Esophagus squamous epithelium (tissue), 5 donors: Measurements from ENCODE around the gene KLC1. TPM values are rescaled to one million over a fixed set of nuclear protein-coding genes. Genes with fewer than 3 reads are reported as not detected.

Experiments
- DNase-seq: peaks from one replicate; lab custom pipeline; 2025; lab: John Stamatoyannopoulos, UW
- H3K27ac ChIP-seq, 4 donors: fragments of 200-600 bp; sonication (generic); one replicate each; pipeline ENCODE4 v1.5.1; 2016 to 2019; ENCODE audit warnings: mild to moderate bottlenecking in 1 of 4
- H3K27me3 ChIP-seq, 4 donors: fragments of 200-600 bp; sonication (generic); 1 replicate in 3 of 4; 2 replicates in 1 of 4; pipeline versions ENCODE4 v1.5.1 to v1.6.0; 2017 to 2021; ENCODE audit warnings: antibody characterized with exemption in 1 of 4
- H3K36me3 ChIP-seq, 3 donors: fragments of 200-600 bp; sonication (generic); one replicate each; pipeline ENCODE4 v1.5.1; 2016 to 2019
- H3K4me1 ChIP-seq, 3 donors: fragments of 200-600 bp; sonication (generic); one replicate each; pipeline ENCODE4 v1.5.1; 2017 to 2019
- H3K4me3 ChIP-seq, 4 donors: fragments of 200-600 bp; sonication (generic); 1 replicate in 3 of 4; 2 replicates in 1 of 4; pipeline ENCODE4 v1.5.1; 2016 to 2019; ENCODE audit warnings: mild to moderate bottlenecking in 2 of 4, moderate library complexity in 1 of 4
- H3K9me3 ChIP-seq, 3 donors: fragments of 200-600 bp; sonication (generic); one replicate each; pipeline ENCODE4 v1.5.1; 2016 to 2019
- CTCF ChIP-seq, 6 experiments: fragments of 450-650 bp in 4 of 6; fragments of 200-600 bp in 2 of 6; sonication (generic) in 2 of 6; IDR thresholded peaks; one replicate each; pipeline ENCODE4 v1.5.1; 2016 to 2019; ENCODE audit warnings: antibody characterized with exemption in 6 of 6, mild to moderate bottlenecking in 4 of 6, moderate library complexity in 4 of 6
- POLR2A ChIP-seq, 4 donors: fragments of 450-650 bp; IDR thresholded peaks; one replicate each; pipeline ENCODE4 v1.6.1; 2017; ENCODE audit warnings: antibody characterized with exemption in 4 of 4, mild to moderate bottlenecking in 4 of 4, moderate library complexity in 3 of 4
- WGBS, 2 donors: methylation state at CpG; one replicate each; pipeline ENCODE4 v1.1.5; 2018; 5-methylcytosine and 5-hydroxymethylcytosine counted together
- intact Hi-C: fragments of 100-400 bp; cut with DNase I; formaldehyde crosslinking; loops from one replicate; pipeline ENCODE4 v1.15.0; 2022
- small RNA-seq, 4 donors: library from RNA; depleted of rRNA; stranded (forward); fragments of <200 nt; gene quantifications; one replicate each; pipeline ENCODE3, GENCODE V24; 2016
- total RNA-seq, 4 donors: library from RNA; depleted of rRNA; stranded (reverse); fragments of >200 nt; gene quantifications; one replicate each; pipeline ENCODE4 v1.1.0, GENCODE V29; 2016
- donor health status: DM: yes; HTN: yes; CAD: no.

The KLC1 gene
- total RNA-seq, 4 donors from 2014 or later = 101 to 285 (median 194) TPM

GRCh38 chr14:103745424-103745823 is 116.4 kb downstream of the KLC1 start:
- H3K9me3 ChIP-seq = no peaks in the 10 kb centered on the region
- TF ChIP-seq CTCF (IDR thresholded peaks at IDR 0.05) (no peak), POLR2A (IDR thresholded peaks at IDR 0.05) (no peak)
- no peak overlapping the region for H3K27ac ChIP-seq
- DNase-seq = no peak
- H3K4me1 ChIP-seq = peaks cover 0 to 10% (median 0%) of the 10 kb centered on the region in 3 donors
- peaks cover 4 to 98% (median 19%) of the 10 kb centered on the region in 3 donors for H3K36me3 ChIP-seq
- intact Hi-C loops = no loop called here
- H3K27me3 ChIP-seq = no peaks in the 10 kb centered on the region
- 71 to 77% methylated on average over 5 of the region's 5 CpGs for WGBS, 2 donors
- H3K4me3 ChIP-seq = no peak overlapping the region

GRCh38 chr14:103746701-103747100 is 117.7 kb downstream of the KLC1 start:
- H3K9me3 ChIP-seq = no peaks in the 10 kb centered on the region
- intact Hi-C loops = no loop called here
- H3K4me3 ChIP-seq = no peak overlapping the region
- H3K4me1 ChIP-seq = peaks cover 0 to 9% (median 0%) of the 10 kb centered on the region in 3 donors
- H3K27ac ChIP-seq = no peak overlapping the region
- DNase-seq = no peak
- WGBS, 2 donors = 67 to 100% methylated on average over 2 to 6 of the region's 10 CpGs
- TF ChIP-seq POLR2A (IDR thresholded peaks at IDR 0.05) (no peak), CTCF (IDR thresholded peaks at IDR 0.05) (no peak)
- peaks cover 4 to 98% (median 15%) of the 10 kb centered on the region in 3 donors for H3K36me3 ChIP-seq
- no peaks in the 10 kb centered on the region for H3K27me3 ChIP-seq

GRCh38 chr14:103748534-103748857 is 119.5 kb downstream of the KLC1 start:
- no peak for DNase-seq
- no peak for TF ChIP-seq POLR2A (IDR thresholded peaks at IDR 0.05)
- TF ChIP-seq CTCF (IDR thresholded peaks at IDR 0.05) = no peak
- Histone ChIP-seq H3K9me3 (no peaks in the 10 kb centered on the region), H3K4me3 (no peak overlapping the region), H3K36me3 (peaks cover 4 to 93% (median 18%) of the 10 kb centered on the region in 3 donors), H3K4me1 (peaks cover 0 to 11% (median 4%) of the 10 kb centered on the region in 3 donors), H3K27ac (no peak overlapping the region), H3K27me3 (no peaks in the 10 kb centered on the region)
- intact Hi-C loops = no loop called here
- 60 to 93% methylated on average over 3 of the region's 5 CpGs for WGBS, 2 donors

DNA sequence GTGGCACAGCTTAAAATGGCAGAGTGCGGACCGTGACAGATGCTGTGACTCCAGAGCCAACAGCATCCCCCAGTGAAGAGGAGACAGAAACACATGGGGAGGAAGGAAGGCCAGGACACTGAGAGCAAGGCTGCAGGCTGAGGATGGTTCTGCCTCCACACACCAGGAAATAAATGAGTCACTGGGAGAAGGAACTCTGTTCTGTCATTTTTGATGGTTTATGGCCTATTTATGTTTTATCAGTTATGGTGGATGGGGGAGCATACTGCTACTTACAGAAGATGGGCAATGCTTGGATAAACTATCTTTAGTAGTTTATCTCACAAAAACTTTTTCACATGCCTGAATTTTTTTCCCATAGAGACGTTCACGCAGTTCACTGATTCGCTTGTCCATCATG is 120.4 kb downstream of the KLC1 start:
- TF ChIP-seq CTCF (IDR thresholded peaks at IDR 0.05) (no peak), POLR2A (IDR thresholded peaks at IDR 0.05) (no peak)
- H3K4me3 ChIP-seq = no peak overlapping the region
- WGBS, 2 donors = 87 to 90% methylated on average over 5 of the region's 5 CpGs

GRCh38 chr14:103749860-103750259 is 120.8 kb downstream of the KLC1 start:
- H3K9me3 ChIP-seq = no peaks in the 10 kb centered on the region
- peaks cover 0 to 14% (median 4%) of the 10 kb centered on the region in 3 donors for H3K4me1 ChIP-seq
- 78 to 84% methylated on average over 5 of the region's 5 CpGs for WGBS, 2 donors
- intact Hi-C loops = no loop called here
- no peak overlapping the region for H3K4me3 ChIP-seq
- H3K36me3 ChIP-seq = peaks cover 4 to 88% (median 18%) of the 10 kb centered on the region in 3 donors
- H3K27ac ChIP-seq = no peak overlapping the region
- TF ChIP-seq CTCF (IDR thresholded peaks at IDR 0.05) (no peak), POLR2A (IDR thresholded peaks at IDR 0.05) (no peak)
- DNase-seq = no peak
- no peaks in the 10 kb centered on the region for H3K27me3 ChIP-seq

More for the DNA sequence above, 120.4 kb downstream of the KLC1 start:
- Histone ChIP-seq H3K27me3 (no peaks in the 10 kb centered on the region), H3K36me3 (peaks cover 4 to 92% (median 18%) of the 10 kb centered on the region in 3 donors), H3K9me3 (no peaks in the 10 kb centered on the region), H3K4me1 (peaks cover 0 to 14% (median 4%) of the 10 kb centered on the region in 3 donors), H3K27ac (no peak overlapping the region)
- intact Hi-C loops = no loop called here
- DNase-seq = no peak

Small RNA genes within 50 kb of the gene (small RNA-seq; reads per million reads assigned to genes)
- 0 reads per million in 4 donors for gene RF00019

Other genes starting within 250 kb of the KLC1 start
- 100 to 1,000 TPM in 1 of 4 donors, 10 to 100 TPM in 3; 44.4 to 112 (median 67.5) TPM for gene MARK3, start 243.8 kb upstream of the KLC1 start, total RNA-seq
- gene CKB, start 106.4 kb upstream of the KLC1 start, total RNA-seq = 100 to 1,000 TPM in 1 of 4 donors, 10 to 100 TPM in 3; 27.2 to 204 (median 37.6) TPM
- gene TRMT61A, start 100.0 kb upstream of the KLC1 start, total RNA-seq = 10 to 100 TPM in 2 of 4 donors, 1 to 10 TPM in 2; 7.7 to 20.6 (median 9.9) TPM
- 10 to 100 TPM; 24.8 to 32.4 (median 28.5) TPM for gene BAG5, start 66.6 kb upstream of the KLC1 start, total RNA-seq
- 10 to 100 TPM; 18.2 to 28.7 (median 22.7) TPM for gene COA8, start 66.3 kb upstream of the KLC1 start, total RNA-seq
- gene XRCC3, start 86.2 kb downstream of the KLC1 start, total RNA-seq = 10 to 100 TPM; 10.9 to 17.8 (median 12.6) TPM
- gene ZFYVE21, start 86.6 kb downstream of the KLC1 start, total RNA-seq = 100 to 1,000 TPM in 2 of 4 donors, 10 to 100 TPM in 2; 69.5 to 134 (median 89.3) TPM
- 10 to 100 TPM; 12.7 to 25.0 (median 20.6) TPM for gene PPP1R13B, start 218.4 kb downstream of the KLC1 start, total RNA-seq